Lung (tissue), 12 donors: ENCODE data around the gene SETDB1. TPM values are rescaled to one million over a fixed set of nuclear protein-coding genes. Genes with fewer than 3 reads are reported as not detected.
A peak's percentile ranks its signal among the peaks of the same experiment; 100 is the strongest.

Experiments used
- ATAC-seq: fragments of 200-7000 bp; cut with Tn5 transposase; one replicate; pipeline ENCODE4 v1.9.1; 2020; ENCODE audit warnings: moderate number of reproducible peaks; ENCODE audit not compliant: insufficient read depth, low FRiP score
- DNase-seq, 3 donors: peaks; one replicate each; pipeline ENCODE4 v3.0.0-alpha.2; 2013 to 2017
- H3K27ac ChIP-seq, 2 donors: one replicate each; pipeline ENCODE4 v1.5.1; 2013; ENCODE audit warnings: mild to moderate bottlenecking in 2 of 2, moderate library complexity in 2 of 2, control low read depth in 1 of 2, inconsistent platforms in 1 of 2, low read depth in 1 of 2, low read length in 1 of 2
- H3K27me3 ChIP-seq, 3 donors: one replicate each; pipeline ENCODE4 v1.5.1; 2013; ENCODE audit warnings: low read length in 2 of 3; ENCODE audit not compliant: control insufficient read depth in 3 of 3, insufficient read depth in 3 of 3
- H3K36me3 ChIP-seq, 4 donors: one replicate each; pipeline ENCODE4 v1.5.1; 2013; ENCODE audit warnings: low read length in 4 of 4, mild to moderate bottlenecking in 1 of 4, moderate library complexity in 1 of 4; ENCODE audit not compliant: control insufficient read depth in 4 of 4, insufficient read depth in 4 of 4
- H3K4me1 ChIP-seq, 5 donors: one replicate each; pipeline ENCODE4 v1.5.1; 2013; ENCODE audit warnings: low read length in 5 of 5, mild to moderate bottlenecking in 2 of 5, moderate library complexity in 1 of 5; ENCODE audit not compliant: control insufficient read depth in 5 of 5, insufficient read depth in 5 of 5
- H3K4me3 ChIP-seq: one replicate; pipeline ENCODE4 v1.5.1; 2013; ENCODE audit warnings: mild to moderate bottlenecking, control low read depth, moderate library complexity
- H3K9ac ChIP-seq, 2 donors: one replicate each; pipeline ENCODE4 v1.5.1; 2013; ENCODE audit warnings: low read length in 2 of 2, control low read depth in 1 of 2; ENCODE audit not compliant: insufficient read depth in 1 of 2
- H3K9me3 ChIP-seq, 4 donors: one replicate each; pipeline ENCODE4 v1.5.1; 2013; ENCODE audit warnings: low read length in 3 of 4, mild to moderate bottlenecking in 1 of 4, moderate library complexity in 1 of 4; ENCODE audit not compliant: control insufficient read depth in 4 of 4, insufficient read depth in 3 of 4
- WGBS, 2 donors: extraction: QIAGEN DNeasy Blood & Tissue Kit; methylation state at CpG; one replicate each; pipeline ENCODE4 v1.1.7; 2013; 5-methylcytosine and 5-hydroxymethylcytosine counted together
- polyA plus RNA-seq, 2 donors: library from polyadenylated mRNA; stranded (reverse); fragments of 200-250 nt; gene quantifications; one replicate each; pipeline ENCODE4 v1.2.1, GENCODE V29; 2013
- total RNA-seq, 2 donors: library from RNA; depleted of rRNA in 1 of 2; stranded (reverse); fragments of >200 nt in 1 of 2; gene quantifications; one replicate each; pipeline ENCODE4 v1.2.1, GENCODE V29; 2014 to 2021
- TF ChIP-seq, protein P1 (sequence below): IDR thresholded peaks from 2 replicates; pipeline ENCODE4 v1.5.1; 2012; ENCODE audit warnings: mild to moderate bottlenecking; ENCODE audit errors: control extremely low read depth, extremely low read depth
- donor health status: control.
- donor health status: control.
- donor health status: Bipolar disorder and iron deficiency.
- donor health status: healthy.
- donor health status: DM: yes; HTN: yes; CAD: no.

The SETDB1 gene
- total and polyA plus RNA-seq, 4 donors, result 20.0 to 56.2 (median 32.6) TPM

DNA sequence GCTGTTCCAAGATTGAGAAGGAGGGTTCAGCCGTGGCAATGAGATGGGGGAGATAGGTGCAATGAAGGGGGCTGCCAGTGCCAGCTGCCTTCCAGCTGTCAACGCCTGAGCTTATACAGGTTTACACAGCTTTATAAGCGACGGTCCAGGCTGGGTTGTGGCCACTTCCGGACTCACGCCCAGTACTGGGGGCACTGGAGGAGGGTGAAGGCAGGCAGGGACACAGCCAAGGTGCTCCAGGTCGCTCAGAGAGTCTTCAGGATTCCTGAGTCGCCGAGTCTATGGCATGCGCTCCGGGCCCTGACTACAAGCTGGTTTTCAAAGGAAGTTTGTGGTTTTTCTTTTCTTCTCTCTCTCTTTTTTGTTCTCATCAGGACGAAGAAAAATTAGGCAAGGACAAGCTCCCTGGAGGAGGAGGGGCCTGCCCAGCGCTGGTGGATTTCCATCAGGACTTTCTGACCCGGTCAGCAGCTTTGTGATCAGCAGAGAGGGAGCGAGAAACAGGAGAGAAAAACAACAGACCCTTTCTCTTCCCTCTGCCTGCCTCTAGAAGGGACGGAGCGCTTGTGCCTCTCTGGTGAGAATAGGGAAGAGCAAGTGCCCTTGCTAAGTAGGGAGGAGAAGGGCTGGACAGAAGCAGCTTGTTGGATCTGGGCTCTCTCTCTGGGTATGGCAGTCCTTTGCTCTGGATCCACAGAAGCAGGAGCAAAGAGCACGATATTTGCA is 80.3 kb downstream of the SETDB1 start, which contains the start of gene MINDY1:
MINDY1 (minus strand) TSS at position 576 of the 726 bp plus-strand sequence. CDS start 4,285 bp downstream, outside the sequence.
- H3K9ac ChIP-seq, result peak within 1 kb of the TSS; percentile 90
- TF ChIP-seq, protein P1, sequence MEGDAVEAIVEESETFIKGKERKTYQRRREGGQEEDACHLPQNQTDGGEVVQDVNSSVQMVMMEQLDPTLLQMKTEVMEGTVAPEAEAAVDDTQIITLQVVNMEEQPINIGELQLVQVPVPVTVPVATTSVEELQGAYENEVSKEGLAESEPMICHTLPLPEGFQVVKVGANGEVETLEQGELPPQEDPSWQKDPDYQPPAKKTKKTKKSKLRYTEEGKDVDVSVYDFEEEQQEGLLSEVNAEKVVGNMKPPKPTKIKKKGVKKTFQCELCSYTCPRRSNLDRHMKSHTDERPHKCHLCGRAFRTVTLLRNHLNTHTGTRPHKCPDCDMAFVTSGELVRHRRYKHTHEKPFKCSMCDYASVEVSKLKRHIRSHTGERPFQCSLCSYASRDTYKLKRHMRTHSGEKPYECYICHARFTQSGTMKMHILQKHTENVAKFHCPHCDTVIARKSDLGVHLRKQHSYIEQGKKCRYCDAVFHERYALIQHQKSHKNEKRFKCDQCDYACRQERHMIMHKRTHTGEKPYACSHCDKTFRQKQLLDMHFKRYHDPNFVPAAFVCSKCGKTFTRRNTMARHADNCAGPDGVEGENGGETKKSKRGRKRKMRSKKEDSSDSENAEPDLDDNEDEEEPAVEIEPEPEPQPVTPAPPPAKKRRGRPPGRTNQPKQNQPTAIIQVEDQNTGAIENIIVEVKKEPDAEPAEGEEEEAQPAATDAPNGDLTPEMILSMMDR, result peak; percentile 33
- H3K4me1 ChIP-seq, result peaks cover 9 to 54% (median 18%) of the 10 kb centered on the region in 5 donors
- peaks cover 0 to 11% (median 2%) of the 10 kb centered on the region in 4 donors for H3K36me3 ChIP-seq
- ATAC-seq (peak; percentile 57), DNase-seq (peak; percentile 84 to 95 (median 92))
- no peaks in the 10 kb centered on the region for H3K27me3 ChIP-seq
- H3K9me3 ChIP-seq, result no peaks in the 10 kb centered on the region
- 2% methylated on average over 18 of the region's 18 CpGs for WGBS, 2 donors
- H3K4me3 ChIP-seq, result peak within 1 kb of the TSS; percentile 53
- peak within 1 kb of the TSS; percentile 92 for H3K27ac ChIP-seq

DNA sequence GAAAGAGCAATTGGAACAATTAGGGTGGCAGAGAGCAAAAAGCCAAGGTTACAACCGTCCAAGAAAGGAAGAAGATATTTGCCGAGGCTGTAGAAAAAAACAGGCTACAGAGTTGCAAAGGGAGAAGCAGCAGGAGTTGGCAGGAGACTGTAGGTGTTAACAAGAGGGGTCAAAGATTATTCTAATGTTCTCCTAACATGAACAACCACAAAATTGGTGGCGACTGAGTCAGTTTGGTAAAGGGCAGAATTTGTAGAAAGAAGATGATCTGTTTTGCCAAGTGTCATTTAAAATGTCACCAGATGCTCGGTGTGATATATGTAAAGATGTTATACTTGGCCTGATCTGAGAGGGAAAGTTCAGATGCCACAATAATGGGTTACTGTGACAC is 81.7 kb downstream of the SETDB1 start:
- peak overlapping the region; percentile 90 to 92 for H3K27ac ChIP-seq
- ATAC-seq (no peak), DNase-seq (no peak)
- no peak overlapping the region for H3K4me3 ChIP-seq
- TF ChIP-seq, protein P1, result no peak
- H3K9me3 ChIP-seq, result no peaks in the 10 kb centered on the region
- no peaks in the 10 kb centered on the region for H3K27me3 ChIP-seq
- WGBS, 2 donors, result 15 to 20% methylated on average over 4 of the region's 4 CpGs
- H3K4me1 ChIP-seq, result peaks cover 6 to 53% (median 23%) of the 10 kb centered on the region in 5 donors
- H3K9ac ChIP-seq, result peak overlapping the region; percentile 88
- H3K36me3 ChIP-seq, result no peaks in the 10 kb centered on the region

DNA sequence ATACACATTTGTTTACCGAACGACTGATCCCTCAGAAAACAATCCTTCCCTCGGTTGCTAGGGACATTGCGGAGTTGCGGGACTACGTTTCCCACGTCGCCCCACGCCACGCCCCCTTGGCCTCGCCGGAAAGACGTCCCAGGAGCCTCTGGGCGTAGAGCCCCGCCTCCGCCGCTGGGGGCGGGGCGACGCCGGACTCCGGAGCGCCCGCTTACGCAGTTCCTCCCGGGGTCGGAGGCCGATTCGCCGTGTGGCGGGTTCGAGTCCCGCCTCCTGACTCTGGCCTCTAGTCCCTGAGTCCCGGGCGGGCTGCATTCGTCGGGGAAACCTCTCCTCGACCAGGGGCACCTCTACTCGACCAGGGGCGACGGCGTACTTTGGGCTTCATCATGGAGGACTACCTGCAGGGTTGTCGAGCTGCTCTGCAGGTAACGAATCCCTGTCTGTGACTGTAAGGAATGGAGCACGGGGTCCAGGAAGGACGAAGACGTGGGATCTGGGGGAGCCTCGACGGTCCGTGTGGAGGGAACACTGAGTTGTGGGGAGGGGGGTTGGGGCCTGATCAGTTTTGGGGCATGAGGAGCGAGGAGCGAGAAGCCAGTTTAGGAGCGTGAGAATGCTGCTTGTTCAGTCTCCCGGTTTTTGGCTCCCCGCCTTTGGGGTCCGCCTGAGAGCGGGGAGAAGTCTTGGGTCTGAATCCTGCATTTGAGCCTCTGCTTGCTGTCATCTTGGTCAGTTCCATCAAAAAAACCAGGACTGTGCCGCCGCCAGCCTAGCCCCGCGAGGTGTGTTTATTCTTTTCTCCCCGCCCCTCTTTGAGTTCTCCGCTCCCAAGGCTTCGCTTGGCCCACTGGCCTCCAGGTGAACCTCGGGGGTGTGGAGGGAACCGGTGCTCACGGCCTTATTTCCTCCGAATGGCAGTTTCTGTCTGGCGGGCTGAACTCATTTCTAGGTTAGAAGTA is 82.4 kb downstream of the SETDB1 start, which contains the start of gene PRUNE1:
PRUNE1 (plus strand) TSS at position 206 of the 962 bp plus-strand sequence; CDS start at position 390, 184 bp downstream.
- DNase-seq, result peak; percentile 98 to 99 (median 99)
- peak; percentile 94 for ATAC-seq
- TF ChIP-seq, protein P1, result no peak
- 0% methylated on average over 69 of the region's 69 CpGs for WGBS, 2 donors
- H3K9ac ChIP-seq, result peak within 1 kb of the TSS; percentile 94 to 98
- no peaks in the 10 kb centered on the region for H3K27me3 ChIP-seq
- H3K4me1 ChIP-seq, result peaks cover 6 to 56% (median 22%) of the 10 kb centered on the region in 5 donors
- H3K9me3 ChIP-seq, result no peaks in the 10 kb centered on the region
- peak within 1 kb of the TSS; percentile 91 to 92 for H3K27ac ChIP-seq
- peak within 1 kb of the TSS; percentile 74 for H3K4me3 ChIP-seq
- H3K36me3 ChIP-seq, result no peaks in the 10 kb centered on the region
